IPS DF 4.7 (cell line): Measurements from ENCODE around the gene PARP8.

ENCODE experiments used
- DNase-seq: peaks from one replicate; pipeline ENCODE4 v3.0.0-alpha.2; 2013; ENCODE audit warnings: low spot score; ENCODE audit errors: extremely low read depth

PARP8 gene

GRCh38 chr5:50889790-50890189 lies 223.4 kb downstream of the PARP8 start:
- no peak for DNase-seq
